CD4-positive, alpha-beta memory T cell (primary cell): ENCODE data around the gene PIK3CD. TPM values are rescaled to one million over a fixed set of nuclear protein-coding genes. Genes with fewer than 3 reads are reported as not detected.
A peak's percentile ranks its signal among the peaks of the same experiment; 100 is the strongest.

Source experiments
- CTCF ChIA-PET: fragments of 350-600 bp; sonication (Branson Sonifier 250); formaldehyde crosslinking; loops from one replicate; lab custom pipeline; 2021; ENCODE audit warnings: inconsistent platforms; ENCODE audit not compliant: partially characterized antibody; lab: Charles Lee
- POLR2A ChIA-PET: fragments of 350-600 bp; sonication (Branson Sonifier 250); formaldehyde crosslinking; loops from one replicate; lab custom pipeline; 2021; ENCODE audit not compliant: partially characterized antibody; lab: Charles Lee
- DNase-seq, 5 donors: peaks; one replicate each; pipeline versions ENCODE4 v3.0.0 to v3.0.0-alpha.2; 2020 to 2022; ENCODE audit warnings: mixed read lengths in 1 of 5
- H3K27ac ChIP-seq: one replicate; pipeline ENCODE4 v1.7.0; 2013; ENCODE audit warnings: low read depth, low read length
- H3K27me3 ChIP-seq: 2 replicates; pipeline ENCODE4 v1.7.0; 2013; ENCODE audit warnings: mild to moderate bottlenecking, low read length, moderate library complexity; ENCODE audit not compliant: insufficient read depth
- H3K36me3 ChIP-seq: 2 replicates; pipeline ENCODE4 v1.7.0; 2013; ENCODE audit warnings: mild to moderate bottlenecking, low read length, moderate library complexity; ENCODE audit not compliant: insufficient read depth
- H3K4me1 ChIP-seq: 2 replicates; pipeline ENCODE4 v1.7.0; 2013; ENCODE audit warnings: mild to moderate bottlenecking, low read length, moderate library complexity; ENCODE audit not compliant: insufficient read depth
- H3K4me3 ChIP-seq, 2 donors: one replicate each; pipeline ENCODE4 v1.7.0; 2013; ENCODE audit warnings: low read length in 2 of 2, mild to moderate bottlenecking in 1 of 2
- H3K9me3 ChIP-seq, 2 donors: one replicate each; pipeline ENCODE4 v1.7.0; 2013; ENCODE audit warnings: low read length in 2 of 2, control low read depth in 1 of 2; ENCODE audit not compliant: control insufficient read depth in 1 of 2
- H3K27ac Mint-ChIP-seq, 7 donors: one replicate each; pipeline ENCODE4 v1.8.0; 2020 to 2021; ENCODE audit warnings: mixed read lengths in 7 of 7, mild to moderate bottlenecking in 6 of 7, inconsistent platforms in 3 of 7, moderate library complexity in 3 of 7
- H3K27me3 Mint-ChIP-seq, 2 donors: one replicate each; pipeline ENCODE4 v1.8.0; 2020 to 2021; ENCODE audit warnings: mixed read lengths in 2 of 2
- H3K36me3 Mint-ChIP-seq, 2 donors: one replicate each; pipeline ENCODE4 v1.8.0; 2020 to 2021; ENCODE audit warnings: mixed read lengths in 2 of 2, inconsistent platforms in 1 of 2, mild to moderate bottlenecking in 1 of 2
- H3K4me1 Mint-ChIP-seq, 4 donors: one replicate each; pipeline ENCODE4 v1.8.0; 2020 to 2021; ENCODE audit warnings: mixed read lengths in 4 of 4, mild to moderate bottlenecking in 1 of 4
- H3K4me3 Mint-ChIP-seq, 8 donors: one replicate each; pipeline ENCODE4 v1.8.0; 2020 to 2021; ENCODE audit warnings: mixed read lengths in 8 of 8, mild to moderate bottlenecking in 7 of 8, moderate library complexity in 6 of 8, inconsistent platforms in 3 of 8
- H3K9me3 Mint-ChIP-seq, 8 donors: one replicate each; pipeline ENCODE4 v1.8.0; 2020 to 2021; ENCODE audit warnings: mixed read lengths in 8 of 8, mild to moderate bottlenecking in 5 of 8, inconsistent platforms in 3 of 8, moderate library complexity in 1 of 8
- intact Hi-C: fragments of 100-400 bp; cut with micrococcal nuclease; formaldehyde crosslinking; loops from one replicate; pipeline ENCODE4 v1.15.1; 2023
- polyA plus RNA-seq, 2 donors: library from polyadenylated mRNA; unstranded; fragments of 300-500 nt; fragmentation: Illumina TruSeq; gene quantifications; one replicate each; pipeline ENCODE4 v1.2.3, GENCODE V29; 2021
- total RNA-seq, 2 experiments: library from RNA; stranded (reverse); gene quantifications; one replicate each; pipeline ENCODE4 v1.2.3, GENCODE V29; 2021

The PIK3CD gene
- total and polyA plus RNA-seq, 4 experiments from 2014 or later: 57.1 to 236 (median 165) TPM

DNA sequence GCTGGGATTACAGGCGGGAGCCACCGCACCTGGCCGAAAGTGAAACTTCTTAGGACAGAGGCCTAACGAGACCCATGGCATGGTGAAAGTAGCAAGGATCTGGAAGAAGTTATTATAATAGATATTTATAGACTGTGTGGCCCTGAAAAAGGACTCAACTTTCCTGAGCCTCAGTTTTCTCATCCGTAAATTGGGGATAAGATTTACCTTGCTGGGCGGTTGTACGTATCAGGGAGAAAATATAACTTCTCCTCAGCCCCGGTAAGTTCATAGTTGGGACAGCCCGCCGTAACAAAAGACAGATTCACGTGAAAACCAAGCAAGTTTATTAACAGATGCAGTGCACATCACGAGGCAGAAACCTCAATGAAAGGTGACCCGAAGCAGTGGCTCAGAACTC is 5.5 kb upstream of the PIK3CD start:
- H3K27ac Mint-ChIP-seq: peak overlapping the region in 5 of 7 donors; percentile 57 to 82 (median 76)
- no peak overlapping the region for H3K4me3 ChIP-seq
- ChIA-PET POLR2A (interaction anchor here (2.3 to 9.8 kb wide), 4 partner anchors 11 to 70 kb away, joined by 5 to 147 read pairs (median 12); no protein-coding TSS in a partner anchor), CTCF (interaction anchor here (1.1 kb wide), 1 partner anchor 57 kb away, joined by 3 read pairs; no protein-coding TSS in a partner anchor)
- no peak for DNase-seq
- H3K27me3 ChIP-seq: no peaks in the 10 kb centered on the region
- H3K36me3 Mint-ChIP-seq: peaks cover 6 to 7% of the 10 kb centered on the region in 2 donors
- no peak overlapping the region for H3K27ac ChIP-seq
- peaks cover 25 to 63% (median 39%) of the 10 kb centered on the region in 4 donors for H3K4me1 Mint-ChIP-seq
- no peaks in the 10 kb centered on the region for H3K36me3 ChIP-seq
- peaks cover 32% of the 10 kb centered on the region for H3K4me1 ChIP-seq
- H3K27me3 Mint-ChIP-seq: no peaks in the 10 kb centered on the region
- H3K9me3 Mint-ChIP-seq: no peaks in the 10 kb centered on the region
- H3K4me3 Mint-ChIP-seq: no peak overlapping the region
- intact Hi-C loops: no loop called here
- H3K9me3 ChIP-seq: no peaks in the 10 kb centered on the region

DNA sequence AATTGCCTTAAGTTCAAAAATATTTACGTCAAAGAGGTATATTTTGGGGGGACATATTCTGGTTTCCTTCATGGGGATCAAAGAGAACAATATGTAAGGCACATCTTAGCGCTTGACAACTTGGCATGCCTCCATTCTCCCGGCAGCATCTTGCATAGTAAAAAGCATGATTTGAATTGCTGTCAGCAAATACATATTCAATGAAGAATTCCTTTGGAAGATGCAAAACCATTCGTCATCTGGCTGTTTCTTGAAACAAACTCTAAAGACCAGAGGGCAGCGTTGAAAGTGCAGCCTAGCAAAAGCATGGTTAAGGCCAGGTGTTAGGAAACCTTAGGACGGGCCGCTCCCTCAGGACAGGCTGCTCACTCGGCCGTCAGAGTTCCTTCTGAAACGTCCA is 3.4 kb upstream of the PIK3CD start:
- H3K4me1 Mint-ChIP-seq: peaks cover 22 to 54% (median 38%) of the 10 kb centered on the region in 4 donors
- no peak overlapping the region for H3K4me3 ChIP-seq
- H3K27me3 ChIP-seq: no peaks in the 10 kb centered on the region
- ChIA-PET CTCF (interaction anchor here (1.3 kb wide), 1 partner anchor 22 kb away, joined by 7 read pairs; no protein-coding TSS in a partner anchor), POLR2A (interaction anchor here (1.3 to 12.7 kb wide), 3 partner anchors 10 to 19 kb away, joined by 4 to 658 read pairs (median 147); no protein-coding TSS in a partner anchor)
- H3K4me3 Mint-ChIP-seq: no peak overlapping the region
- no peaks in the 10 kb centered on the region for H3K9me3 ChIP-seq
- H3K27ac Mint-ChIP-seq: peak overlapping the region in 2 of 7 donors; percentile 37 to 42
- H3K9me3 Mint-ChIP-seq: peaks cover 0 to 1% (median 0%) of the 10 kb centered on the region in 8 donors
- H3K36me3 Mint-ChIP-seq: peaks cover 0 to 10% of the 10 kb centered on the region in 2 donors
- H3K27ac ChIP-seq: no peak overlapping the region
- no peak for DNase-seq
- H3K4me1 ChIP-seq: peaks cover 27% of the 10 kb centered on the region
- no peaks in the 10 kb centered on the region for H3K27me3 Mint-ChIP-seq
- H3K36me3 ChIP-seq: no peaks in the 10 kb centered on the region
- intact Hi-C loops: no loop called here

DNA sequence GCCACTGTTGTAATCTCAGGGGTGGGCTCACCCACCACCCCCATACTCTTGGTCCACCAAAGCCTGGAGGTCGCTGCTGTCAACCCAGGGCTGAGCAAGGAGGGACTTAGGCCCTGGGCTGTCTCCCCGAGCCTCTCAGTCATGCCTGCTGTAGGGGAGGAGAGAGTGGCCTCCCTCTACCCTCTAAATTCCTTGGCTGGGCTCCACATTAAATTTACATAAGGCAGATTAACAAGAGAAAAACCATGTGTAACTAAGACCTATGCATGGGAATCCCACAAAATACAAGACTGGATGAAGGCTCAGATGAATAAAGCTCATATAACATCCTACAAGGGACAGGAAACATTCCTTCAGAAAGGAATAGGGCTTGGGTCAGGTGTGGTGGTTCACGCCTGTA is 1.8 kb upstream of the PIK3CD start:
- intact Hi-C loops: loop anchor here (5.0 kb wide), 1 partner anchor 53 kb away; no protein-coding TSS in a partner anchor
- peaks cover 27% of the 10 kb centered on the region for H3K4me1 ChIP-seq

DNA sequence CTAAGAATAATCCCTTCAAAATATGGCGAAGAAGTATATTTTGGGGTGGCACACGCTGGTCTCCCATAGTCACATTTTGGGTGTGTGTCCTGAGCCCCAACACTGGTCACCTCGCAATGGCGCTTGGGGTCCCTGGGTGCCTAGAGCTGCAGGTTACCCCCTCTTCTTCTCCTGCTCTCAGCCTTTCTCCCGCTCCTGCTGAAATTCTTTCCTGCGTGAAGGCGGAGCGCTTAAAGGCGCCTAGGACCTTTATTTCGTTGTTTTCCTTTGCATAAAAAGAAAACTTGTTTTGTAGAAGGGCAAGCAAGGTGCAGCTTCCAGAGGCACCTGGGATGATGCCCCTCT is 339 bp upstream of the PIK3CD start:
- no peaks in the 10 kb centered on the region for H3K9me3 ChIP-seq
- H3K27me3 ChIP-seq: no peaks in the 10 kb centered on the region
- H3K36me3 Mint-ChIP-seq: peaks cover 0 to 28% of the 10 kb centered on the region in 2 donors
- peak overlapping the region; percentile 95 to 100 (median 97) for H3K27ac Mint-ChIP-seq
- H3K4me3 ChIP-seq: peak overlapping the region; percentile 84 to 96
- peak overlapping the region; percentile 71 for H3K27ac ChIP-seq
- intact Hi-C loops: loop anchor here (5.0 kb wide), 1 partner anchor 51 kb away; no protein-coding TSS in a partner anchor
- ChIA-PET CTCF (interaction anchor here (1.2 to 7.8 kb wide), 2 partner anchors 13 to 23 kb away, joined by 4 to 142 read pairs; no protein-coding TSS in a partner anchor), POLR2A (interaction anchor here (1.0 to 12.7 kb wide), 11 partner anchors 13 to 217 kb away, joined by 3 to 658 read pairs (median 24); partner anchors contain the start of gene CLSTN1)
- H3K4me3 Mint-ChIP-seq: peak overlapping the region; percentile 99 to 100 (median 100)
- no peaks in the 10 kb centered on the region for H3K36me3 ChIP-seq
- peaks cover 24 to 63% (median 44%) of the 10 kb centered on the region in 4 donors for H3K4me1 Mint-ChIP-seq
- no peaks in the 10 kb centered on the region for H3K27me3 Mint-ChIP-seq
- H3K9me3 Mint-ChIP-seq: peaks cover 0 to 1% (median 0%) of the 10 kb centered on the region in 8 donors
- peaks cover 40% of the 10 kb centered on the region for H3K4me1 ChIP-seq
- DNase-seq: peak in 1 of 5 donors; percentile 13

More for the DNA sequence above, 1.8 kb upstream of the PIK3CD start:
- no peaks in the 10 kb centered on the region for H3K27me3 Mint-ChIP-seq
- CTCF ChIA-PET: interaction anchor here (7.8 kb wide), 1 partner anchor 21 kb away, joined by 142 read pairs; no protein-coding TSS in a partner anchor
- POLR2A ChIA-PET: interaction anchor here (0.6 to 12.7 kb wide), 5 partner anchors 15 to 65 kb away, joined by 4 to 658 read pairs (median 155); no protein-coding TSS in a partner anchor
- H3K4me3 Mint-ChIP-seq: peak overlapping the region in 7 of 8 donors; percentile 33 to 100 (median 55)
- Histone ChIP-seq H3K4me3 (no peak overlapping the region), H3K27me3 (no peaks in the 10 kb centered on the region), H3K36me3 (no peaks in the 10 kb centered on the region), H3K9me3 (no peaks in the 10 kb centered on the region), H3K27ac (no peak overlapping the region)
- peaks cover 19 to 54% (median 36%) of the 10 kb centered on the region in 4 donors for H3K4me1 Mint-ChIP-seq
- peaks cover 0 to 1% (median 0%) of the 10 kb centered on the region in 8 donors for H3K9me3 Mint-ChIP-seq
- H3K36me3 Mint-ChIP-seq: peaks cover 0 to 23% of the 10 kb centered on the region in 2 donors
- H3K27ac Mint-ChIP-seq: peak overlapping the region in 6 of 7 donors; percentile 25 to 97 (median 72)
- DNase-seq: no peak

DNA sequence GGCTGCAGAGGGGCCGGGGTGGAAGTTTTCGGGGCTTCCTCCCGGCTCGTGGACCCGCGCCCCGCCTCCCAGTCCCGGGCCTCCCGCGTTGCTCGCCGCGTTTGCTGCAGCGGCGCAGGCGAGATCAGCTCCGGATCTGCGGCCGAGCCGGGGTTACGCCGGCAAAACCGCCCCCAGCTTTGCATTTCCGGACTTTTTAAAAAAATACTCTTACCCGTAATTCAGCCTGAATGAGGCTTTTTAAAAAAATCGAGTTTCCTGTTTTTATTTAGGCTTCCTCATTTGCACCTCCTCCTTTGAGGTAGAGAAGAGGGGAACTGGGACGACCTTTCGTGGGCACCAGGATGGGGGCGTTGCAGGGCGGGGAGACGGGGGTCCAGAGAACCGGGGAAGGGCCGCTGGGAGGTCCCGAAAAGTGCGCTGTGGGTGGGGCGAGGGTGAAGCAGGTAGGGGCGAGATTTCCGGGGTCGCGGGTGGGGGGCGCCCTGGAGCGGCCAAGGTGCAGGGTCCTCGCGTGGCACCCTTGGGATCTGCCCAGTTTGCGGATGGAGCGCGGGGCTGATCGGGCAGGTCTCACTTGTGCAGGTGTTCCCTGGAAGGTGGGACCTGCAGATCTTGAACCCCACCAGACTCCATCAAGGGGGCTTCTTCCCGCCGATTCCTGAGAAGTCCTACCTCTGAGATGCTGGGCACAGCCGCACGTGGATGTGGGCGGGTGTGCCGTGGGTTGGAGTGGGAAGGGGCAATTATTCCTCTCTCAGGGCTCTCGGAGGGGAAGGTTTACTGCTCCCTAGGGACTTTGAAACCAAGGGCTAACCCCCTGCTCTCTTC is 1.1 kb downstream of the PIK3CD start:
- no peaks in the 10 kb centered on the region for H3K27me3 ChIP-seq
- H3K27me3 Mint-ChIP-seq: no peaks in the 10 kb centered on the region
- H3K4me3 ChIP-seq: peak overlapping the region; percentile 71 to 96
- peaks cover 0 to 1% (median 0%) of the 10 kb centered on the region in 8 donors for H3K9me3 Mint-ChIP-seq
- POLR2A ChIA-PET: interaction anchor here (0.6 to 12.7 kb wide), 18 partner anchors 12 to 258 kb away, joined by 3 to 658 read pairs (median 5); partner anchors contain the start of genes CLSTN1 and CTNNBIP1
- intact Hi-C loops: loop anchor here (1.0 to 5.0 kb wide), 4 partner anchors 23 to 64 kb away; no protein-coding TSS in a partner anchor
- H3K27ac Mint-ChIP-seq: peak overlapping the region; percentile 96 to 98 (median 98)
- H3K4me3 Mint-ChIP-seq: peak overlapping the region; percentile 97 to 100 (median 98)
- peak; percentile 83 to 88 (median 84) for DNase-seq
- no peaks in the 10 kb centered on the region for H3K9me3 ChIP-seq
- CTCF ChIA-PET: interaction anchor here (0.7 to 7.8 kb wide), 9 partner anchors 9 to 148 kb away, joined by 3 to 142 read pairs (median 4); no protein-coding TSS in a partner anchor
- peaks cover 0 to 33% of the 10 kb centered on the region in 2 donors for H3K36me3 Mint-ChIP-seq
- peak overlapping the region; percentile 71 for H3K27ac ChIP-seq
- peaks cover 30 to 73% (median 53%) of the 10 kb centered on the region in 4 donors for H3K4me1 Mint-ChIP-seq
- H3K4me1 ChIP-seq: peaks cover 54% of the 10 kb centered on the region
- H3K36me3 ChIP-seq: no peaks in the 10 kb centered on the region

DNA sequence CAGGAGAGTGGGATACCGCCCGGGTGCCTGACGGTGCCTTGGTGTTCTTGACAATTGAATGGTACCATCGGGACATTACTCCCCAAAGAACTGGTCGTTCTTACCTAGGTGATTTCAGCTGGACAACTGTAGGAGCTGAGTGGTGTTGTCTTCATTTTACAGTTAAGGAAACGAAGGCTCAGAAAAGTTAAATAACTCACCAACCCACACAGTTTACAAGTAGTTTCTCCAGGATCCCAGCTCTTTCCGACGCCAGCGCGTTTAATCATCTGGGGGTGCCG is 1.6 kb downstream of the PIK3CD start:
- H3K36me3 Mint-ChIP-seq: peaks cover 0 to 37% of the 10 kb centered on the region in 2 donors
- POLR2A ChIA-PET: interaction anchor here (0.6 to 12.7 kb wide), 13 partner anchors 12 to 257 kb away, joined by 3 to 658 read pairs (median 18); partner anchors contain the start of gene CTNNBIP1
- peaks cover 0 to 1% (median 0%) of the 10 kb centered on the region in 8 donors for H3K9me3 Mint-ChIP-seq
- Histone ChIP-seq H3K9me3 (no peaks in the 10 kb centered on the region), H3K4me1 (peaks cover 59% of the 10 kb centered on the region), H3K27ac (peak overlapping the region; percentile 71), H3K4me3 (peak overlapping the region; percentile 71 to 96), H3K36me3 (no peaks in the 10 kb centered on the region), H3K27me3 (no peaks in the 10 kb centered on the region)
- H3K4me1 Mint-ChIP-seq: peaks cover 35 to 74% (median 55%) of the 10 kb centered on the region in 4 donors
- intact Hi-C loops: loop anchor here (2.0 to 5.0 kb wide), 3 partner anchors 34 to 64 kb away; no protein-coding TSS in a partner anchor
- CTCF ChIA-PET: interaction anchor here (0.7 to 7.8 kb wide), 12 partner anchors 9 to 75 kb away, joined by 3 to 142 read pairs (median 4); no protein-coding TSS in a partner anchor
- peak overlapping the region; percentile 96 to 98 (median 98) for H3K27ac Mint-ChIP-seq
- peak overlapping the region; percentile 97 to 100 (median 98) for H3K4me3 Mint-ChIP-seq
- DNase-seq: peak in 2 of 5 donors; percentile 11 to 18
- no peaks in the 10 kb centered on the region for H3K27me3 Mint-ChIP-seq
